Peyer's patch (tissue), 4 donors: ENCODE data around the gene GUSB. TPM values are rescaled to one million over a fixed set of nuclear protein-coding genes. Genes with fewer than 3 reads are reported as not detected.

Experiments used
- DNase-seq, 3 donors: peaks; one replicate each; pipeline ENCODE4 v3.0.0-alpha.2; 2017 to 2019
- H3K27ac ChIP-seq, 4 donors: fragments of 200-600 bp; sonication (generic); one replicate each; pipeline ENCODE4 v1.5.1; 2016 to 2019
- H3K27me3 ChIP-seq, 2 donors: fragments of 200-600 bp; sonication (generic); one replicate each; pipeline ENCODE4 v1.5.1; 2019
- H3K36me3 ChIP-seq, 3 donors: fragments of 200-600 bp; sonication (generic); one replicate each; pipeline ENCODE4 v1.5.1; 2016 to 2019
- H3K4me1 ChIP-seq, 4 donors: fragments of 200-600 bp; sonication (generic); one replicate each; pipeline ENCODE4 v1.5.1; 2016 to 2019
- H3K4me3 ChIP-seq, 4 donors: fragments of 200-600 bp; sonication (generic); 1 replicate in 3 of 4; 2 replicates in 1 of 4; pipeline ENCODE4 v1.5.1; 2016 to 2019; ENCODE audit warnings: mild to moderate bottlenecking in 1 of 4
- H3K9me3 ChIP-seq, 4 donors: fragments of 200-600 bp; sonication (generic); one replicate each; pipeline ENCODE4 v1.5.1; 2016 to 2019; ENCODE audit warnings: mild to moderate bottlenecking in 1 of 4
- CTCF ChIP-seq, 6 experiments: fragments of 450-650 bp in 4 of 6; fragments of 200-600 bp in 2 of 6; sonication (generic) in 1 of 6; IDR thresholded peaks; one replicate each; pipeline ENCODE4 v1.5.1; 2017 to 2019; ENCODE audit warnings: antibody characterized with exemption in 6 of 6, mild to moderate bottlenecking in 3 of 6, moderate library complexity in 1 of 6
- POLR2A ChIP-seq, 2 donors: fragments of 450-650 bp; IDR thresholded peaks; one replicate each; pipeline ENCODE4 v1.5.1; 2017; ENCODE audit warnings: antibody characterized with exemption in 2 of 2, mild to moderate bottlenecking in 2 of 2, moderate library complexity in 2 of 2
- small RNA-seq, 2 donors: library from RNA; depleted of rRNA; stranded (forward); fragments of <200 nt; gene quantifications; one replicate each; pipeline ENCODE3, GENCODE V24; 2016
- total RNA-seq, 4 donors: library from RNA; depleted of rRNA; stranded (reverse); fragments of >200 nt; gene quantifications; one replicate each; pipeline ENCODE4 v1.1.0, GENCODE V29; 2016

Gene GUSB
- total RNA-seq, 4 donors from 2014 or later: 29.8 to 56.9 (median 48.4) TPM

GRCh38 chr7:65926588-65926987, 55.4 kb downstream of the GUSB start:
- TF ChIP-seq POLR2A (IDR thresholded peaks at IDR 0.05): no peak

GRCh38 chr7:65925040-65925439, 57.0 kb downstream of the GUSB start:
- Histone ChIP-seq H3K27ac (no peak overlapping the region), H3K4me3 (no peak overlapping the region), H3K9me3 (no peaks in the 10 kb centered on the region), H3K27me3 (no peaks in the 10 kb centered on the region), H3K4me1 (no peaks in the 10 kb centered on the region), H3K36me3 (no peaks in the 10 kb centered on the region)
- DNase-seq: no peak
- TF ChIP-seq CTCF (IDR thresholded peaks at IDR 0.05): no peak
- TF ChIP-seq POLR2A (IDR thresholded peaks at IDR 0.05): no peak

More at GRCh38 chr7:65926588-65926987, 55.4 kb downstream of the GUSB start:
- no peak for DNase-seq
- no peaks in the 10 kb centered on the region for H3K27me3 ChIP-seq
- no peak overlapping the region for H3K27ac ChIP-seq
- H3K36me3 ChIP-seq: no peaks in the 10 kb centered on the region
- no peaks in the 10 kb centered on the region for H3K4me1 ChIP-seq
- H3K4me3 ChIP-seq: no peak overlapping the region
- no peaks in the 10 kb centered on the region for H3K9me3 ChIP-seq

GRCh38 chr7:65924193-65924592, 57.8 kb downstream of the GUSB start:
- TF ChIP-seq CTCF (IDR thresholded peaks at IDR 0.05): no peak
- no peak for TF ChIP-seq POLR2A (IDR thresholded peaks at IDR 0.05)
- no peak overlapping the region for H3K27ac ChIP-seq
- no peak overlapping the region for H3K4me3 ChIP-seq
- H3K9me3 ChIP-seq: no peaks in the 10 kb centered on the region
- no peaks in the 10 kb centered on the region for H3K36me3 ChIP-seq
- H3K27me3 ChIP-seq: no peaks in the 10 kb centered on the region
- no peak for DNase-seq
- no peaks in the 10 kb centered on the region for H3K4me1 ChIP-seq

GRCh38 chr7:65923316-65923715, 58.7 kb downstream of the GUSB start:
- no peaks in the 10 kb centered on the region for H3K36me3 ChIP-seq
- H3K4me3 ChIP-seq: no peak overlapping the region
- no peaks in the 10 kb centered on the region for H3K4me1 ChIP-seq
- TF ChIP-seq CTCF (IDR thresholded peaks at IDR 0.05): no peak
- no peak for TF ChIP-seq POLR2A (IDR thresholded peaks at IDR 0.05)
- no peak for DNase-seq
- H3K27me3 ChIP-seq: no peaks in the 10 kb centered on the region
- H3K9me3 ChIP-seq: no peaks in the 10 kb centered on the region
- H3K27ac ChIP-seq: no peak overlapping the region

- no peak for DNase-seq
- no peak for TF ChIP-seq CTCF (IDR thresholded peaks at IDR 0.05)
- TF ChIP-seq POLR2A (IDR thresholded peaks at IDR 0.05): no peak
- Histone ChIP-seq H3K27ac (no peak overlapping the region), H3K4me1 (no peaks in the 10 kb centered on the region), H3K4me3 (no peak overlapping the region), H3K27me3 (no peaks in the 10 kb centered on the region), H3K36me3 (no peaks in the 10 kb centered on the region), H3K9me3 (no peaks in the 10 kb centered on the region)
Measured at GRCh38 chr7:65915921-65916657, 65.9 kb downstream of the GUSB start.

- no peak overlapping the region for H3K27ac ChIP-seq
- no peaks in the 10 kb centered on the region for H3K9me3 ChIP-seq
- no peak overlapping the region for H3K4me3 ChIP-seq
- H3K4me1 ChIP-seq: no peaks in the 10 kb centered on the region
- no peaks in the 10 kb centered on the region for H3K27me3 ChIP-seq
- no peak for TF ChIP-seq CTCF (IDR thresholded peaks at IDR 0.05)
- TF ChIP-seq POLR2A (IDR thresholded peaks at IDR 0.05): no peak
- no peak for DNase-seq
- H3K36me3 ChIP-seq: no peaks in the 10 kb centered on the region
Measured at GRCh38 chr7:65912237-65912636, 69.8 kb downstream of the GUSB start.

Small RNA genes within 50 kb of the gene (small RNA-seq; reads per million reads assigned to genes)
- gene AC073261.1: 0 reads per million in 2 donors

Other genes with a start within 250 kb of the GUSB start
- gene VKORC1L1, start 109.1 kb downstream of the GUSB start, total RNA-seq: 10 to 100 TPM in 2 of 4 donors, 1 to 10 TPM in 2; 5.0 to 11.0 (median 9.4) TPM
- gene ASL, start 93.6 kb upstream of the GUSB start, total RNA-seq: 100 to 1,000 TPM in 3 of 4 donors, 10 to 100 TPM in 1; 48.7 to 178 (median 137) TPM
- gene CRCP, start 132.6 kb upstream of the GUSB start, total RNA-seq: 10 to 100 TPM; 24.7 to 67.7 (median 42.2) TPM
- gene TPST1, start 223.1 kb upstream of the GUSB start, total RNA-seq: 10 to 100 TPM in 3 of 4 donors, 1 to 10 TPM in 1; 5.4 to 58.6 (median 12.5) TPM